WERI-Rb-1 (cell line): ENCODE measurements around the gene MAN1A1.

Experiments
- DNase-seq: peaks from one replicate; pipeline ENCODE4 v3.0.0-alpha.2; 2020
- H3K27ac ChIP-seq: fragments of 250-450 bp; sonication (Bioruptor Pico); 2 replicates; pipeline ENCODE4 v1.5.1; 2020; ENCODE audit warnings: mild to moderate bottlenecking, moderate library complexity
- H3K27me3 ChIP-seq: fragments of 250-450 bp; sonication (Bioruptor Pico); 2 replicates; pipeline ENCODE4 v1.5.1; 2021; ENCODE audit warnings: mild to moderate bottlenecking, low read depth, moderate library complexity; ENCODE audit not compliant: insufficient read depth, severe bottlenecking
- H3K36me3 ChIP-seq: fragments of 250-450 bp; sonication (Bioruptor Pico); 2 replicates; pipeline ENCODE4 v1.5.1; 2020; ENCODE audit warnings: mild to moderate bottlenecking, moderate library complexity
- H3K4me3 ChIP-seq: 2 replicates; pipeline ENCODE4 v1.5.1; 2011; ENCODE audit warnings: low read depth, mild to moderate bottlenecking, control low read depth, low read length
- H3K9me3 ChIP-seq: fragments of 250-450 bp; sonication (Bioruptor Pico); 2 replicates; pipeline ENCODE4 v1.5.1; 2021; ENCODE audit warnings: mild to moderate bottlenecking, moderate library complexity; ENCODE audit not compliant: severe bottlenecking
- TF ChIP-seq, protein P1 (sequence below): IDR thresholded peaks from 2 replicates; pipeline ENCODE4 v1.5.1; 2011; ENCODE audit warnings: low read depth, mild to moderate bottlenecking, control low read depth, inconsistent platforms, low read length

MAN1A1 gene

DNA sequence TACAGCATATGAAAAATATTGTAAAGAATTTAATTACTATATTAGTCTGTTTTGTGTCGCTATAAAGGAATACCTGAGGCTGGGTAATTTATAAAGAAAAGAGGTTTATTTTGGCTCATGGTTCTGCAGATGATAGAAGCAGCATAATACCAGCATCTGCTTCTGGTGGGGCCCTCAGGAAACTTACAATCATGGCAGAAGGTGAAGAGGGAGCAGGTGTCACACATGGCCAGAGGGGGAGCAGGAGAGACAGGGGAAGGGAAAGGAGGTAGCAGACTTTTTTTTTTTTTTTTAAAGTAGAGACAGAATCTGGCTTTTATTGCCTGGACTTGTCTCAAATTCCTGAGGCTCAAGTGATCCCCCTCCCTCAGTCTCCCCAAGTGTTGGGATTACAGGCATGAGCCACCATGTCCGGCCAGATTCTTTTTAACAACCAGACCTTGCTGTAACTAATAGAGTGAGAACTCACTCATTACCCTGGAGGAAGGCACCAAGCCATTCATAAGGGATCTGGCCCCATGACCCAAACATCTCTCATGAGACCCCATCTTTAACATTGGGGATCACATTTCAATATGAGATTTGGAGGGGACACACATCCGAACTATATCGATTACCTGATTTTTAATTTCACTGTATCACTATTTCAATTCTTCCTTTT is 64.6 kb downstream of the MAN1A1 start:
- Histone ChIP-seq H3K27ac (no peak overlapping the region), H3K4me3 (no peak overlapping the region), H3K27me3 (no peaks in the 10 kb centered on the region), H3K36me3 (no peaks in the 10 kb centered on the region), H3K9me3 (no peaks in the 10 kb centered on the region)
- peak; percentile 48 for DNase-seq
- TF ChIP-seq, protein P1, sequence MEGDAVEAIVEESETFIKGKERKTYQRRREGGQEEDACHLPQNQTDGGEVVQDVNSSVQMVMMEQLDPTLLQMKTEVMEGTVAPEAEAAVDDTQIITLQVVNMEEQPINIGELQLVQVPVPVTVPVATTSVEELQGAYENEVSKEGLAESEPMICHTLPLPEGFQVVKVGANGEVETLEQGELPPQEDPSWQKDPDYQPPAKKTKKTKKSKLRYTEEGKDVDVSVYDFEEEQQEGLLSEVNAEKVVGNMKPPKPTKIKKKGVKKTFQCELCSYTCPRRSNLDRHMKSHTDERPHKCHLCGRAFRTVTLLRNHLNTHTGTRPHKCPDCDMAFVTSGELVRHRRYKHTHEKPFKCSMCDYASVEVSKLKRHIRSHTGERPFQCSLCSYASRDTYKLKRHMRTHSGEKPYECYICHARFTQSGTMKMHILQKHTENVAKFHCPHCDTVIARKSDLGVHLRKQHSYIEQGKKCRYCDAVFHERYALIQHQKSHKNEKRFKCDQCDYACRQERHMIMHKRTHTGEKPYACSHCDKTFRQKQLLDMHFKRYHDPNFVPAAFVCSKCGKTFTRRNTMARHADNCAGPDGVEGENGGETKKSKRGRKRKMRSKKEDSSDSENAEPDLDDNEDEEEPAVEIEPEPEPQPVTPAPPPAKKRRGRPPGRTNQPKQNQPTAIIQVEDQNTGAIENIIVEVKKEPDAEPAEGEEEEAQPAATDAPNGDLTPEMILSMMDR, result peak; percentile 32; the same call in 1 of the 2 replicates

- H3K9me3 ChIP-seq, result no peaks in the 10 kb centered on the region
- H3K4me3 ChIP-seq, result no peak overlapping the region
- no peaks in the 10 kb centered on the region for H3K36me3 ChIP-seq
- H3K27me3 ChIP-seq, result no peaks in the 10 kb centered on the region
- TF ChIP-seq, protein P1, result no peak
- no peak for DNase-seq
- H3K27ac ChIP-seq, result no peak overlapping the region
Observed at GRCh38 chr6:119283979-119284545, 65.5 kb downstream of the MAN1A1 start.

DNA sequence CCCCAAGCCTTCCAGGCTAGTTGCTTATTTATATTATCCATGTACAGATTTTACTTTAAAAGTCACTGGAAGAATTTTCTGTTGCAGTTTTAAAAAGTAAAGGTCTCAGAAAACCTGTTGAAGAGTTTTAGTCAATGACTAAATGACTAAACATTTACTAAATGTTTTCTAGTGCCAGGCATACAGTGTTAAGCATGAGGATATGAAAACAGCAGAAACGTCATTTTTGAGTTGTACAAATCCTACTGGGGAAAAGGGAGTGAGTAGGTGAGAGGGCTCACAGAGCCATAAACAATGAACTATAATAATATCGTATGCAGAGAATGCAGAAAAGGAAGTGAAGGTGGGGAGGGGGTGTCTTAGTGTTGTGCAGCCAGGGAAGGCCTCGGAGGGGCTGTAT is 66.3 kb downstream of the MAN1A1 start:
- no peak overlapping the region for H3K4me3 ChIP-seq
- TF ChIP-seq, protein P1, result no peak
- H3K27me3 ChIP-seq, result no peaks in the 10 kb centered on the region
- H3K36me3 ChIP-seq, result no peaks in the 10 kb centered on the region
- no peak for DNase-seq
- H3K27ac ChIP-seq, result no peak overlapping the region
- no peaks in the 10 kb centered on the region for H3K9me3 ChIP-seq

DNA sequence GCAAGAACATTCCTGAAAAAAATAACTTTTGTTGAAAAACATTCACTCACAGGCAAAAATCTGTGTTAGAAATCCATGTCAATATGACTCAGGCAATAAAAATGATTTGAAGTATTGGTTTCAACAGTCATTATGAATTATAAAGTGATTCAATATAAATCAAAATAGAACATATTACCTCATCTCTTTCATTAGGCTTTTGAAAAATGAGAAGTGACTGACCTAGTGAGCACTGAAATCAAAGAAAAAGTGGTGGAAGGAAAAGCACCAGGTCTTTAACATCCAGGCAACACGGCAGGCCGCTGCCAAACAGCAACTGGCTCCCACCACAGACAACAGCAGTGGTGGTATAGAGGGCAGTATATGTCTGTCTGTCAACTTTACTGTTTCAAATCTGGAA is 68.9 kb downstream of the MAN1A1 start:
- Histone ChIP-seq H3K27me3 (no peaks in the 10 kb centered on the region), H3K4me3 (no peak overlapping the region), H3K9me3 (no peaks in the 10 kb centered on the region), H3K36me3 (no peaks in the 10 kb centered on the region), H3K27ac (no peak overlapping the region)
- DNase-seq, result no peak
- TF ChIP-seq, protein P1, result no peak

DNA sequence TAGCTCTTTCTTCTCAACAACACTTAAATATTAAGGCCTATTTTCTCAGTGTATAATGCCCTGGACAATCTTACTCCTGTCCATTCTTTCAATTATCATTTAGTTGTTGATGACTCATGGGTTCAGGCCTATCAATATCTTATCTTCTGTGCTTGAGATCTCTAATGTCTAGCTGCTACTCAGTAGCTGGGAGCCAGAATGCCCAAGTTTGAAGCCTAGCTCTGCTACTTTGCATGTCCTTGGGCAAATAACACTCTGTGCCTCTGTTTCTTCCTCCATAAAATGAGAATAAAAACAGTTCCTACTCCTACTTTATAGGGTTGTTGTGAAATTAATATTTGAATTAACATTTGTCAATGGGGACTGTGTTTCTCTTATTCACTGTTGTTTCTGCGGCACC is 69.5 kb downstream of the MAN1A1 start:
- H3K36me3 ChIP-seq, result no peaks in the 10 kb centered on the region
- no peaks in the 10 kb centered on the region for H3K27me3 ChIP-seq
- no peak overlapping the region for H3K27ac ChIP-seq
- DNase-seq, result no peak
- TF ChIP-seq, protein P1, result no peak
- H3K4me3 ChIP-seq, result no peak overlapping the region
- H3K9me3 ChIP-seq, result no peaks in the 10 kb centered on the region

DNA sequence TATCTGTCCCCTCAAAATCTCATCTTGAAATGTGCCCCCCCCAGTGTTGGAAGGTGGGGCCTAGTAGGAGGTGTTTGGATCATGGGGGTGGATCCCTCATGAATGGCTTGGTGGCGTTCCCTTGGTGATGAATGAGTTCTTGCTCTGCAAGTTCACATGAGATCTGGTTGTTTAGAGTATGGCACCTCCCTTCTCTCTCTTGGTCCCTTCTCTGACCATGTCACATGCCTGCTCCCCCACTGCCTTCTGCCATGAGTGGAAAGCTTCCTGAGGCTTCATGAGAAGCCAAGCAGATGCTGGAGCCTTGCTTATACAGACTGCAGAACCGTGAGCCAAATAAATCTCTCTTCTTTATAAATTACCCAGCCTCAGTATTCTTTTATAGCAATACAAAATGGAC is 70.9 kb downstream of the MAN1A1 start:
- TF ChIP-seq, protein P1, result no peak
- no peak for DNase-seq

More for the DNA sequence above, 70.9 kb downstream of the MAN1A1 start:
- H3K4me3 ChIP-seq, result no peak overlapping the region
- H3K36me3 ChIP-seq, result no peaks in the 10 kb centered on the region
- no peaks in the 10 kb centered on the region for H3K27me3 ChIP-seq
- H3K9me3 ChIP-seq, result no peaks in the 10 kb centered on the region
- no peak overlapping the region for H3K27ac ChIP-seq
